Stimulated activated CD4-positive, alpha-beta T cell treated with anti-CD3 and anti-CD28 coated beads, TNF-alpha, amount 100 ng/mL, for 24 hours (primary cell): Measurements from ENCODE around the gene ARHGAP33.

Experiments used
- DNase-seq, 3 experiments: peaks; one replicate each; pipeline ENCODE4 v3.0.0-alpha.2; 2020; ENCODE audit warnings: low read depth in 3 of 3

The ARHGAP33 gene, protein sequence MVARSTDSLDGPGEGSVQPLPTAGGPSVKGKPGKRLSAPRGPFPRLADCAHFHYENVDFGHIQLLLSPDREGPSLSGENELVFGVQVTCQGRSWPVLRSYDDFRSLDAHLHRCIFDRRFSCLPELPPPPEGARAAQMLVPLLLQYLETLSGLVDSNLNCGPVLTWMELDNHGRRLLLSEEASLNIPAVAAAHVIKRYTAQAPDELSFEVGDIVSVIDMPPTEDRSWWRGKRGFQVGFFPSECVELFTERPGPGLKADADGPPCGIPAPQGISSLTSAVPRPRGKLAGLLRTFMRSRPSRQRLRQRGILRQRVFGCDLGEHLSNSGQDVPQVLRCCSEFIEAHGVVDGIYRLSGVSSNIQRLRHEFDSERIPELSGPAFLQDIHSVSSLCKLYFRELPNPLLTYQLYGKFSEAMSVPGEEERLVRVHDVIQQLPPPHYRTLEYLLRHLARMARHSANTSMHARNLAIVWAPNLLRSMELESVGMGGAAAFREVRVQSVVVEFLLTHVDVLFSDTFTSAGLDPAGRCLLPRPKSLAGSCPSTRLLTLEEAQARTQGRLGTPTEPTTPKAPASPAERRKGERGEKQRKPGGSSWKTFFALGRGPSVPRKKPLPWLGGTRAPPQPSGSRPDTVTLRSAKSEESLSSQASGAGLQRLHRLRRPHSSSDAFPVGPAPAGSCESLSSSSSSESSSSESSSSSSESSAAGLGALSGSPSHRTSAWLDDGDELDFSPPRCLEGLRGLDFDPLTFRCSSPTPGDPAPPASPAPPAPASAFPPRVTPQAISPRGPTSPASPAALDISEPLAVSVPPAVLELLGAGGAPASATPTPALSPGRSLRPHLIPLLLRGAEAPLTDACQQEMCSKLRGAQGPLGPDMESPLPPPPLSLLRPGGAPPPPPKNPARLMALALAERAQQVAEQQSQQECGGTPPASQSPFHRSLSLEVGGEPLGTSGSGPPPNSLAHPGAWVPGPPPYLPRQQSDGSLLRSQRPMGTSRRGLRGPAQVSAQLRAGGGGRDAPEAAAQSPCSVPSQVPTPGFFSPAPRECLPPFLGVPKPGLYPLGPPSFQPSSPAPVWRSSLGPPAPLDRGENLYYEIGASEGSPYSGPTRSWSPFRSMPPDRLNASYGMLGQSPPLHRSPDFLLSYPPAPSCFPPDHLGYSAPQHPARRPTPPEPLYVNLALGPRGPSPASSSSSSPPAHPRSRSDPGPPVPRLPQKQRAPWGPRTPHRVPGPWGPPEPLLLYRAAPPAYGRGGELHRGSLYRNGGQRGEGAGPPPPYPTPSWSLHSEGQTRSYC

DNA sequence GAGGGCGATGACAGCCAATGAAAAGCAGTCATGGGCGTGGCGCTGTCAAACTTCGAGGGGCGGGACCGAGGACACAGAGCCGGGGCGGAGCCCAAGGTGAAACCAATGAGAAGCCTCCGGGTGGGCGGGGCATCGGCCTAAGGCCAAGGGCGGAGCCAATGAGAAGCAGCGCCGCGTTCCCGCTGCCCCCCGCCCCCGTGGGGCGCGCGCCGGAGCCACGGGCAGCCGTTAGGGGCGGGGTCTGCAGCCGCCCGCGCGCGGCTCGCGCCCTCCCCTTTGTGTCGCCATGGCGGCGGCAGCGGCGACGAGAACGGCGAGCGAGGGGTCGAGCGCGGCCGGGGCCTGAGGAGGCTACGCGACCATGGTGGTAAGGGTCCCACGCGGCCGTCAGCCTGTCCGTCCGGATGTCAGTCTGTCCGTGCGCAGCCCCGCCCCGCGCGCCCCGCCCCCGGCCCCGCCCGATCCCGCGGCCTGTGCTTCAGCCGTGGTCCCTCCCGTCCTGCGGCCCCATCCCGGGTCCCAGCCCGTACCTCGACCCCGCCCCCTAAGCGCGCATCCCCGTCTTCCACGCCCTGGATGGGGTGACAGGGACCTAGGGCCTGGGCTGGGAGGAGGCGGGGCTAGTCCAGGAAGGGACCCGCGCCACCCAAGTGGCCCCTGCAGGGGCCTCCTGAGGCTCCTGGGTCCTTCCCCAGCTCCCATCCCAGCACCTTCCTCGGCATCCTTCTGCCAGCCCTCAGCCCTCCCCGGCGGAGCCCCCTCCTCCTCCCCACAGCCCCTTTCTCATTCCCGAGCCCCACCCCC is at the start of gene ARHGAP33:
TSS of gene ARHGAP33 (plus strand) at position 267 of the 804 bp plus-strand sequence. CDS start at position 362, 95 bp downstream.
- peak; percentile 97 to 100 (median 98) for DNase-seq

DNA sequence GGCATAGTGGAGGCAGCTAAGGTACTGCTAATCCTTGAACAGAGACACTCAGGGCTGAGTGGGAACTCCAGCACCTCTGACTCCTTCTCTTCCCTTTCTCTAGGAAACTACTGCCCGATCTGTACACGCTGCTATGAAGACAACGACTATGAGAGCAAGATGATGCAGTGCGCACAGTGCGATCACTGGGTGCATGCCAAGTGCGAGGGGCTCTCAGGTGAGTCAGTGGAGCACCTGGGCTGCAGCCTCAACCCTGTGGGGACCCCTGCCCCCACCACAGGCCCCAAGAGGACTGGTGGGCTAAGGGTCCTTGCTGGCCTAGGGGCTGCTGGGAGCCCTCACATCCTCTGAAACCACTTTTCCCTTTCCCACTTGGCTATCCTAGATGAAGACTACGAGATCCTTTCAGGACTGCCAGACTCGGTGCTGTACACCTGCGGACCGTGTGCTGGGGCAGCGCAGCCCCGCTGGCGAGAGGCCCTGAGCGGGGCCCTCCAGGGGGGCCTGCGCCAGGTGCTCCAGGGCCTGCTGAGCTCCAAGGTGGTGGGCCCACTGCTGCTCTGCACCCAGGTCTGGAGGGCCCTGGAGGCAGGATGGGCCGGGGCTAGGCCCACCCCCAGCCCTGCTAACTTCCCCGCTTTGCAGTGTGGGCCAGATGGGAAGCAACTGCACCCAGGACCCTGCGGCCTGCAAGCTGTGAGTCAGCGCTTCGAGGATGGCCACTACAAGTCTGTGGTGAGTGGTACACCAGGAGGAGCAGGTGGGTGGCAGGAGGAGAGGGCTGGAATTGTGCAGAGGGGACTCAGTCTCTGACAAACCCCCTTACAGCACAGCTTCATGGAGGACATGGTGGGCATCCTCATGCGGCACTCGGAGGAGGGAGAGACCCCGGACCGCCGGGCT is 48.1 kb upstream of the ARHGAP33 start:
- no peak for DNase-seq

DNA sequence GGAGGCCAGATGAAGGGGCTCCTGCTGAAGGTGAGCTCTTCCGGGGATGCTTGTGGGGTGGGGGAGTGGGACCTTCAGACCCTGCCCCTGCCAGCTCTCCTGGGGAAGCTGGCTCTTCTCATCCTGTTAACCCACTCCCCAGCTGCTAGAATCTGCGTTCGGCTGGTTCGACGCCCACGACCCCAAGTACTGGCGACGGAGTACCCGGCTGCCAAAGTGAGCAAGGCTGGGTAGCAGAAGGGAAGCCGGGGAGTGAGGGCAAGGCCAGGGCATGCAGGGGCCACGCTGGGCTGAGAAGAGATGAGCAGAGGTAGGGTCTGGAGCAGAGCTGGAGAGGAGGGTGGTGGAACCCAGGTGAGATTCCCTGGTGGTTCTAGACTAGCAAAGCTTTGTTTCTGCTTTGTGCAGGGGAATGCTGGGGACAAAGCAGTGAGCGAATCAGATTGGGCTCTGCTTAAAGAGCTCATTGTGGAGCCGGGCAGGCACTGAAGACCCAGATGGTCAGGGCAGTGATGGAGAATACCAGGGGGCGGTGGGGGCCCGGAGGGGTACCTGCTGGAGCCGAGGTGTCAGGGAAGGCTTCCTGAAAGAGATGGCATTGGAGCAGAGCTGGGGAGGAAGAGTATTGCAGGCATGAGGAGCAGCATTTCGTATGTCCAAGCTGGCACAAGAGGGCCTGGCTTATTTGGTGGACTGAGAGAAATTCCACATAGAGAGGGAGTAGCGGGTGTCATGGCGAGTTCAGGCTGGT is 47.2 kb upstream of the ARHGAP33 start:
- no peak for DNase-seq

DNA sequence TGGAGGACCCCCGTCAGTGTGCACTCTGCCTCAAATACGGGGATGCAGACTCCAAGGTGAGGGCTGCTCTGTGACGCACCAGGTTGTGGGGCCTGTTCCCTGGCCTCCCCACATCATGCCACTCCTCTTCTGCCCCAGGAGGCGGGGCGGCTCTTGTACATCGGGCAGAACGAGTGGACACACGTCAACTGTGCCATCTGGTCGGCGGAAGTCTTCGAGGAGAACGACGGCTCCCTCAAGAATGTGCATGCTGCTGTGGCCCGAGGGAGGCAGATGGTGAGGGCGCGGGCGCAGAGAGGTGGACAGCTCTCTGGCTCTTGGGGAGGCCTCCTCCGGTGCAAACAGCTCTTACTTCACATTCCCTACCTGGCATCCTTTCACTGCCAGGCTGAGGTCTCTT is 46.3 kb upstream of the ARHGAP33 start:
- no peak for DNase-seq

DNA sequence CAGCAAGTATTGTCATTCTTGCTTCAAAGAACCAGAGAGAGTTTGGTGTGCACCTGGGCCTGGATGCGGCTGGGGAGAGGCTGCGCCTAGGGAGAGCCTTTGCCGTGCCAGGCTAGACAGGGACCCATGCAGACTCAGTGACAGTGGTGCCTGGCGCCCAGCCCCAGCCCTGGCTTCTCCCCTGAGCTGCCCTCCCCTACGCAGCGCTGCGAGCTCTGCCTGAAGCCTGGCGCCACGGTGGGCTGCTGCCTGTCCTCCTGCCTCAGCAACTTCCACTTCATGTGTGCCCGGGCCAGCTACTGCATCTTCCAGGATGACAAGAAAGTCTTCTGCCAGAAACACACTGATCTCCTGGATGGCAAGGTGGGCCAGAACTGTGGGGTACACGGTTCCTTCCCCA is 45.6 kb upstream of the ARHGAP33 start:
- DNase-seq, result no peak

DNA sequence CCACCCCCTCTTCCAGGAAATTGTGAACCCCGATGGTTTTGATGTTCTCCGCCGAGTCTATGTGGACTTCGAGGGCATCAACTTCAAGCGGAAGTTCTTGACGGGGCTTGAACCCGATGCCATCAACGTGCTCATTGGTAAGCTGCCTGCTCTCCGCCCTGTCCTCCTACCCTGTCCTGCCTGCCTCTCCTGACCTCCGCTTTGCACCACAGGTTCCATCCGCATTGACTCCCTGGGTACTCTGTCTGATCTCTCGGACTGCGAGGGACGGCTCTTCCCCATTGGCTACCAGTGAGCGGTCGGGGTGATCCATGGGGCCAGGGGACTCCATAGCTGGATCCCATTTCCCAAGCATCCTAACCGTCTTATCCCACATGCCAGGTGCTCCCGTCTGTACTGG is 45.0 kb upstream of the ARHGAP33 start:
- no peak for DNase-seq

DNA sequence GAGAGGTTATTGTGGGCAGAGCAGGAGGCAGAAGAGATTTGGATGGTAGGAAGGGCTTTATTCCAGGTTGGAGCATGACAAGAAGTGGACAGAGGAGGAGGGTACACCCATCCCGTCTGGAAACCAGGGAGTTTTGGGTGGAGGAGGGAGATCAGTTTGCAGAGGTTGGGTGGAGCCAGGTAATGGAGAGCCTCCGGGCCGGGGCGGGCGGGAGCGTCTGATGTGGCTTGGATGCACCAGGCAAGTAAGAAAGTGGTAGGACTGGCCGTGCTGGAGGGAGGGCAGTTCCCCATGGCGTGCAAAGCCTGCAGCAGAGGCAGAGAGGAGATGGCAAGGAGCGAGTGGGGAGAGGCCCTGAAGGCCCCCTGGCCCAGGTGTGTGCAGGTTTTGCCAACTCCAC is 44.0 kb upstream of the ARHGAP33 start:
- no peak for DNase-seq

DNA sequence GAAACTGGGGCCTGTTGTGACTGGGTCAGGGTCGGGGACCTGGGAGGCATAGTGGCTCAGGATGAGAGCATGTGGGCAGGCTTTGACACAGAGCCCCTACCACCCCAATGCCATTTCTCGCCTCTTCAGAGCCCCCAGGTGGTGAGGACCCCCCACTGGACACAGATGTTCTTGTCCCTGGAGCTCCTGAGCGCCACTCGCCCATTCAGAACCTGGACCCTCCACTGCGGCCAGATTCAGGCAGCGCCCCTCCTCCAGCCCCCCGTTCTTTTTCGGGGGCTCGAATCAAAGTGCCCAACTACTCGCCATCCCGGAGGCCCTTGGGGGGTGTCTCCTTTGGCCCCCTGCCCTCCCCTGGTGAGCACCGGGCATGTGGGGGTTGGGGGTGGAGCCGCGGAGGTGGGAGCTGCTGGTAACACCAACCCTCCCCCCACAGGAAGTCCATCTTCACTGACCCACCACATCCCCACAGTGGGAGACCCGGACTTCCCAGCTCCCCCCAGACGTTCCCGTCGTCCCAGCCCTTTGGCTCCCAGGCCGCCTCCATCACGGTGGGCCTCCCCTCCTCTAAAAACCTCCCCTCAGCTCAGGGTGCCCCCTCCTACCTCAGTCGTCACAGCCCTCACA is 43.5 kb upstream of the ARHGAP33 start:
- no peak for DNase-seq

DNA sequence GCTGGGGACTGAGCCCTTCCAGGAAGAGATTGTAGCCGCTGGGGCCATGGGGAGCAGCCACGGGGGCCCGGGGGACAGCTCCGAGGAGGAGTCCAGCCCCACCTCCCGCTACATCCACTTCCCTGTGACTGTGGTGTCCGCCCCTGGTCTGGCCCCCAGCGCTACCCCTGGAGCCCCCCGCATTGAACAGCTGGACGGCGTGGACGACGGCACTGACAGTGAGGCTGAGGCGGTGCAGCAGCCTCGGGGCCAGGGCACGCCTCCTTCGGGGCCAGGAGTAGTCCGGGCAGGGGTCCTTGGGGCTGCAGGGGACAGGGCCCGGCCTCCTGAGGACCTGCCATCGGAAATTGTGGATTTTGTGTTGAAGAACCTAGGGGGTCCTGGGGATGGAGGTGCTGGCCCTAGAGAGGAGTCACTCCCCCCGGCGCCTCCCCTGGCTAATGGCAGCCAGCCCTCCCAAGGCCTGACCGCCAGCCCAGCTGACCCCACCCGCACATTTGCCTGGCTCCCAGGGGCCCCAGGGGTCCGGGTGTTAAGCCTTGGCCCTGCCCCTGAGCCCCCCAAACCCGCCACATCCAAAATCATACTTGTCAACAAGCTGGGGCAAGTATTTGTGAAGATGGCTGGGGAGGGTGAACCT is 42.7 kb upstream of the ARHGAP33 start:
- no peak for DNase-seq

DNA sequence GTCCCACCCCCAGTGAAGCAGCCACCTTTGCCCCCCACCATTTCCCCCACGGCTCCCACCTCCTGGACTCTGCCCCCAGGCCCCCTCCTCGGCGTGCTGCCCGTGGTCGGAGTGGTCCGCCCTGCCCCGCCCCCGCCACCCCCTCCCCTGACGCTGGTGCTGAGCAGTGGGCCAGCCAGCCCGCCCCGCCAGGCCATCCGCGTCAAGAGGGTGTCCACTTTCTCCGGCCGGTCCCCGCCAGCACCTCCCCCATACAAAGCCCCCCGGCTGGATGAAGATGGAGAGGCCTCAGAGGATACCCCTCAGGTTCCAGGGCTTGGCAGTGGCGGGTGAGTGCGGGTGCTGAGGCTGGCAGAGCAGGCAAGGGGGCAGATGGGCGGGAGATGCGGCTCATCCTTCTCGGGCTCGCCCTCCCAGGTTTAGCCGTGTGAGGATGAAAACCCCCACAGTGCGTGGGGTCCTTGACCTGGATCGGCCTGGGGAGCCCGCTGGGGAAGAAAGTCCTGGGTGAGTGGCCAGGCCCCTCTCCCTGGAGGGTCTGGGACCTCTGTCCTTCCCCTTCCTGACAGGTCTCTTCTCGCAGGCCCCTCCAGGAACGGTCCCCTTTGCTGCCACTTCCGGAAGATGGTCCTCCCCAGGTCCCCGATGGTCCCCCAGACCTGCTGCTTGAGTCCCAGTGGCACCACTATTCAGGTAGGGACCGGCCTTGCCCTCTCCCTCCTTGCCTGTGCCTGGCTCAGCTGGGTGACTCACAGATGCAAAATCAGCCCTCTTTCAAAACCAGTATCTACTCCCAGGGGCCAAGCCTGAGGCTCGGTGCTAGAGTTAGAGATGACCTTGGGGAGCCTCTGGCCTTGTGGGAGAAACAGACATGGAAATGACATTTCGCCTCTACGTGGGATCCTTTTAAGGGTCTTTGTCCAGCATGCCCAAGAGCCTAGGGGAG is 41.9 kb upstream of the ARHGAP33 start:
- DNase-seq, result no peak

DNA sequence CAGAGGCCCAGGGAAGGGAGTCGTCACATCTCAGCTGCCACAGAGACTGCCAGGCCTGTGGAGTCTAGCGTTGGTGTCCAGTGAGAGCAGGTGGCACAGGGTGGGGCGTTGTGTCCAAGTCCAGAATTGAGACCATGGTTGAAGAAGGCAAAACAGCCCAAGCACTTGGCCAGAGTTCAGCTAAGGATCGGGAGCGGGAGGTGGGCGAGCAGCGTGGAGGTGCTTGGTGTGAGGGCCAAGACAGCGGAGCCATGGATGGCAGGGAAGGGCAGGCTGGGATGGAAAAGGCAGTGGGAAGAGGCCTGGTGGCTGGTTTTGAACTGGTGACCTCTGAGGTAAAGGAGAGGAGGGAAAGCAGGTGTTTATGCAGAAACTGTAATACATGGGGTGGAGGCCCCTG is 41.1 kb upstream of the ARHGAP33 start:
- DNase-seq, result no peak

DNA sequence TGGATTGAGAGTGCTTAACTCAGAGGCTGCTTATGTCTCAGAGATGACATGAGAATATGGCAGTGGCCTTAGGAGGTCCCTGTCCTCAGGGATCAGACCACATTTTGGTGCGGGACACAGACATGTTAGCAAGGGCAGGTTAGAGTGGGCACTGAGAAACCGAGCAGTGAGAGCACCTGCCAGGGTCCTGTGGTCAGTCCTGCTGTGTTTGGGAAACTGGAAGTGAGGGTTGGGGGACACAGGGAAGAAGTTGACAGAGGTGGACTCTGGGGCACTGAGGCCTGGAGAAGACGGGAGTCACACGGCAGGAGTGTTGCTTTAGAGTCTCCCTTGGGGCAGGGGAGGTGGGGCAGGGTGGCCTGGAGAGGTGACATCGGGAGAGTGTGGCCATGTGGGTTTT is 40.5 kb upstream of the ARHGAP33 start:
- no peak for DNase-seq

DNA sequence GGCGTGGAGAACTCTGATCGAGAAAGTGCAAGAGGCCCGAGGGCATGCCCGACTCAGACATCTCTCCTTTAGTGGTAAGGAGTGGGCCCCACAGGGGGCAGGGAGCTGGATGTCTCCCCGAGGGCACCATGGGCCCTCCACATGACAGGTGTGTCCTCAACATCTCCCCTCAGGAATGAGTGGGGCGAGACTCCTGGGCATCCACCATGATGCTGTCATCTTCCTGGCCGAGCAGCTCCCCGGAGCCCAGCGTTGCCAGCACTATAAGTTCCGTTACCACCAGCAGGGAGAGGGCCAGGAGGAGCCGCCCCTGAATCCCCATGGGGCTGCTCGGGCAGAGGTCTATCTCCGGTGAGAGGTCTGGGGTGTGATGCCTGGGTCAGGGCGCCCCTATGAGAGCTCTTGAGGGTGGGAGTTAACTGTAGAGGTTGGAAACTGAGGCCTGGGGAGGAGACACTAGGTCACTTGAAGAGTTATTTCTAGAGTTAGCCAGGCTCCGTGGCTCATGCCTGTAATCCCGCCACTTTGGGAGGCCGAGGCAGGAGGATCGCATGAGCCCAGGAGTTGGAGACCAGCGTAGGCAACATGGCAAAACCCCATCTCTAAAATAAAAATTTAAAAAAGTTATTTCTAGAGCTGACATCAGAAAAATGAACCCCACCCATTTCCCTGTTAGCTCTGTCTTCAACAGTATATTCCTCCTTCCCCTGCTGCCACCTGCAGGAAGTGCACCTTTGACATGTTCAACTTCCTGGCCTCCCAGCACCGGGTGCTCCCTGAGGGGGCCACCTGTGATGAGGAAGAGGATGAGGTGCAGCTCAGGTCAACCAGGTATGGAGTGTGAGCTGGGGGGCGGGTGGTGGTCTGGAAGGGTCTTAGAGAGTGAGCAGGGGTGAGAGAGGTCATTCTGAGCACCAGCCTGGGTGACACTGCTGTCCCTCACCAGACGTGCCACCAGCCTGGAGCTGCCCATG is 38.2 kb upstream of the ARHGAP33 start:
- DNase-seq, result no peak

DNA sequence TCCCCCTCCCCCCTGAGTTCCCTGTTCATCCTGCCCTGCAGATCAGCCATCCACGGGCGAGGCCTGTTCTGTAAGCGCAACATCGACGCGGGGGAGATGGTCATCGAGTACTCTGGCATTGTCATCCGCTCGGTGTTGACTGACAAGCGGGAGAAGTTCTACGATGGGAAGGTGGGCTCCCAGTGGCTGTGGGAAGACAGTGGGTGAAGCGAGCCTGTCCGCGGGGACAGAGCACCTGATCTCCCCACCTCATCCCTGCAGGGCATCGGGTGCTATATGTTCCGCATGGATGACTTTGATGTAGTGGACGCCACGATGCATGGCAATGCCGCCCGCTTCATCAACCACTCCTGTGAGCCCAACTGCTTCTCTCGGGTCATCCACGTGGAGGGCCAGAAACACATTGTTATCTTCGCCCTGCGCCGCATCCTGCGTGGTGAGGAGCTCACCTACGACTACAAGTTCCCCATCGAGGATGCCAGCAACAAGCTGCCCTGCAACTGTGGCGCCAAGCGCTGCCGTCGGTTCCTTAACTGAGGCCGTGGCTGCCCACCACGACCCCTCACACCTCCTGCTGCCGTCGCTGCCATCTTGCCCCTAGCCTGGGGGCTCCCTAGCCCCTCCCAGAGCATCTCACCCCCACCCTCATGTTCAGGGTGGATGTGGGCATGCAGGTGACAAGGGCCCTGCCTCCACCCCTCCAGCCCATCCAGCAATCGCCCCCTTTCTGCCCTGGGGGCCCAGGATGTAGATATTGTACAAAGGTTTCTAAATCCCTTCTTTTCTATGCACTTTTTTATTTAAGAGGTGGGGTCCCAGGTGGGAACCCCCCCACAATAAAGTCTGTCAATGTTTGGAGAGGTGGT is 37.1 kb upstream of the ARHGAP33 start:
- no peak for DNase-seq

DNA sequence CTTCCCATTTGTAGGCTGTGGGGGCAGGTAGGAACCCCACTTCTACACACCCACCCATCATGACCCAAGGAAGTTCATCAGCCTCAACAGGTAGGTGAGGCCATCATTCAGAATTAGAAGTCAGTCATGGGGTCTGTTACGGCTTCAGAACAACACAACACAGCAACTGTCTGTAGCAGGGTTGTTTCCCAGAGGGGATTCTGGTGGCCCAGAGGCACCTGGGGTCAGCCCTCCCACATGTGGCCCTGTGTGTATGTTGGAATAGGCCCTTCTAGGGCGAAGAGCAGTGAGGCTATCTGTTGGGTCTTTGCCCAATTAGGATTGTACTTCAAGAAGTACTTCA is 36.5 kb upstream of the ARHGAP33 start:
- DNase-seq, result no peak
